ENCODE measurements around the gene ITM2B. TPM values are rescaled to one million over a fixed set of nuclear protein-coding genes. Genes with fewer than 3 reads are reported as not detected.
A peak's percentile ranks its signal among the peaks of the same experiment; 100 is the strongest.

Gene ITM2B
- total RNA-seq, 1 donor from 2014 or later, result 127 TPM

GRCh38 chr13:48311223-48311622 is 78.2 kb downstream of the ITM2B start:
- H3K36me3 Mint-ChIP-seq (ENCODE audit: low read depth), result peaks cover 29% of the 10 kb centered on the region
- no peaks in the 10 kb centered on the region for H3K4me1 Mint-ChIP-seq
- no peak overlapping the region for H3K4me3 Mint-ChIP-seq

GRCh38 chr13:48315969-48316650 is 83.1 kb downstream of the ITM2B start:
- Mint-ChIP-seq H3K27ac (ENCODE audit: unreplicated experiment) (peak overlapping the region; percentile 4), H3K9me3 (no peaks in the 10 kb centered on the region), H3K4me3 (no peak overlapping the region), H3K27me3 (ENCODE audit: low read depth) (no peaks in the 10 kb centered on the region), H3K4me1 (no peaks in the 10 kb centered on the region), H3K36me3 (ENCODE audit: low read depth) (peaks cover 46% of the 10 kb centered on the region)
- no peak for DNase-seq (ENCODE audit: low read depth, low spot score)
- TF ChIP-seq CTCF (conservative IDR thresholded peaks at IDR 0.05), result no peak

More at GRCh38 chr13:48311223-48311622, 78.2 kb downstream of the ITM2B start:
- no peak for DNase-seq (ENCODE audit: low read depth, low spot score)
- no peak for TF ChIP-seq CTCF (conservative IDR thresholded peaks at IDR 0.05)
- Mint-ChIP-seq H3K27me3 (ENCODE audit: low read depth) (no peaks in the 10 kb centered on the region), H3K27ac (ENCODE audit: unreplicated experiment) (no peak overlapping the region), H3K9me3 (no peaks in the 10 kb centered on the region)

GRCh38 chr13:48316826-48317510 is 84.0 kb downstream of the ITM2B start:
- no peaks in the 10 kb centered on the region for H3K4me1 Mint-ChIP-seq
- DNase-seq (ENCODE audit: low read depth, low spot score), result no peak
- no peak overlapping the region for H3K4me3 Mint-ChIP-seq
- H3K27ac Mint-ChIP-seq (ENCODE audit: unreplicated experiment), result no peak overlapping the region
- peaks cover 4% of the 10 kb centered on the region for H3K9me3 Mint-ChIP-seq
- H3K36me3 Mint-ChIP-seq (ENCODE audit: low read depth), result peaks cover 54% of the 10 kb centered on the region
- H3K27me3 Mint-ChIP-seq (ENCODE audit: low read depth), result no peaks in the 10 kb centered on the region
- TF ChIP-seq CTCF (conservative IDR thresholded peaks at IDR 0.05), result no peak

- Mint-ChIP-seq H3K36me3 (ENCODE audit: low read depth) (peaks cover 60% of the 10 kb centered on the region), H3K4me3 (no peak overlapping the region), H3K4me1 (no peaks in the 10 kb centered on the region), H3K27ac (ENCODE audit: unreplicated experiment) (no peak overlapping the region), H3K9me3 (peaks cover 6% of the 10 kb centered on the region), H3K27me3 (ENCODE audit: low read depth) (no peaks in the 10 kb centered on the region)
- DNase-seq (ENCODE audit: low read depth, low spot score), result no peak
- no peak for TF ChIP-seq CTCF (conservative IDR thresholded peaks at IDR 0.05)
These were observed 84.7 kb downstream of the ITM2B start for GRCh38 chr13:48317511-48318376.

GRCh38 chr13:48318377-48318811 is 85.4 kb downstream of the ITM2B start:
- H3K9me3 Mint-ChIP-seq, result peaks cover 6% of the 10 kb centered on the region
- no peak for TF ChIP-seq CTCF (conservative IDR thresholded peaks at IDR 0.05)
- H3K4me3 Mint-ChIP-seq, result no peak overlapping the region
- no peaks in the 10 kb centered on the region for H3K4me1 Mint-ChIP-seq
- DNase-seq (ENCODE audit: low read depth, low spot score), result no peak
- H3K27ac Mint-ChIP-seq (ENCODE audit: unreplicated experiment), result no peak overlapping the region
- H3K36me3 Mint-ChIP-seq (ENCODE audit: low read depth), result peaks cover 58% of the 10 kb centered on the region
- no peaks in the 10 kb centered on the region for H3K27me3 Mint-ChIP-seq (ENCODE audit: low read depth)

Data from neural crest cell (in vitro differentiated cells).